ENCODE data around the gene EPRS1.

GRCh38 chr1:219999821-220000220 lies 46.5 kb downstream of the EPRS1 start:
- no peak for TF ChIP-seq CTCF (IDR thresholded peaks at IDR 0.05)
- no peak for TF ChIP-seq POLR2A (IDR thresholded peaks at IDR 0.05)
